IPS DF 4.7 (cell line): ENCODE results near the gene NAA10.

Source experiments
- DNase-seq: peaks from one replicate; pipeline ENCODE4 v3.0.0-alpha.2; 2013; ENCODE audit warnings: low spot score; ENCODE audit errors: extremely low read depth

Gene NAA10

DNA sequence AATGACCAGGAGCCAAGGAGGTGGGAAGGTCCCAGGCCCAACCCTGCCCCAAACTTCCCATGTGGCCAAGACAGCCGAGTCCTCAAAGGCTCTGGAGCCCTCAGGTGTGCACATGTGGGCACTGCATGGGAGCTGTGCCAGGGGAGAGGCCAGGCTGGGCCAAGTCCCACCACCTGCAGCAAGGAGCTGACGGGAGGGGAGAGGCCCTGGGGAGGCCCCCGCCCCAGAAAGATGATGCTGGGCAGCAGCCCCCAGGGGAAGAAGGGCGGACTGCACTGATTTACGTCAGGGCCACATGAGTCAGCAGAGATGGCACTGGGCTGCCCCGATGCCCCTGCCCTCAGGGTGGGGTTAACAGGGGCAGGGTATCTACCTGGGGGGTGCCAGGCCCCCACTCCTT is 50.2 kb downstream of the NAA10 start:
- no peak for DNase-seq

- DNase-seq, result no peak
Observed at GRCh38 chrX:153884136-153884535, 50.7 kb downstream of the NAA10 start.

DNA sequence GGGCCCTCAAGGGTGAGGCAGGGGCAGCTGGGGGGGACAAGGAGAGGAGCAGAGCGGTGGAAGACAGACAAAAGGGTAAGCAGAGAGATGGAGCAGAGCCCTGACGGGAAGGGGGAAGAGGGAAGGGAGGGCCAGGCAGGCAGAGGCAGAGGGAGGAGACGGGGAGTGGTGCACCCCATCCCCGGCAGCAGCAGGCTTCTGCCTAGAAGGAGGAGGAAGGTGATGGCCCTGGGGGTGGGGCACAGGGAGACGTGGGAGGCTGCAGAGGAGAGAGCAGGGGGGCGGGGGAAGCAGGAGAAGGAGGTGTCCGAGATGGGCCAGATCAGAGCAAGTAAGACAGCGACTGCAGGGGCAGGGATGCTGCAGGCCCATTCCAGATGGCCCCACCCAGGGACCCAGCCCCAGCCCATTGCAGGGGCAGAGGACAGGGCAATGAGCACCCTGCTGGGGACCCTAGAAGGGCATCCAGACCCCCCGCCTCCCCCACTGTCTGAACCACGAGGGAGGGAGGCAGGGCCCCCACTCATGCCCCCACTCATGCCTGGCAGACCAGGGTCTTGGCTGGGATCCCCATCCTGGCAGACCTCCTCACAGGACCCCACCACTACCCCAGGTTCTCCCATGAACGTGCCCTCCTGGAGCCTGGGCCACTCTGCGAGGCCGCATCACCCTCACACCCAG is 51.5 kb downstream of the NAA10 start:
- DNase-seq, result no peak

DNA sequence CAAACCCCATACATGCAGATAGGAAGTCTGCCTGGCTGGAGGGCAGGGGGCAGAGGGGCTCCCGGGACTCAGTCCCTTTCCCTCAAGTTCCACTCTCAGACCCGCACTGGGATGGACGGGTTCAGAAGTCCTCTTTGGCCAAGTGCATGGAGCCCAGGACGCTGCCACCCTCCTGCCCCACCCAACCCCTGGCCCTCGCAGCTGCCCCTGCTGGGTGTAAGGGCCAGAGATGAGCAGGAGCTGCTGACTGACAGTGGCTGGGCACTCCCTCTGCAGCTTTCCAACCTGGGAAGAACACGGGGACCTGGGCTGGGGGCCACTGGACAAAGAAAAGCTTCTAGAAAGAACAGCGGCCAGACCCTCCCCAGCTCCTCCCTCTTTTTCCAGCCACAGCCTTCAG is 52.3 kb downstream of the NAA10 start:
- no peak for DNase-seq

DNA sequence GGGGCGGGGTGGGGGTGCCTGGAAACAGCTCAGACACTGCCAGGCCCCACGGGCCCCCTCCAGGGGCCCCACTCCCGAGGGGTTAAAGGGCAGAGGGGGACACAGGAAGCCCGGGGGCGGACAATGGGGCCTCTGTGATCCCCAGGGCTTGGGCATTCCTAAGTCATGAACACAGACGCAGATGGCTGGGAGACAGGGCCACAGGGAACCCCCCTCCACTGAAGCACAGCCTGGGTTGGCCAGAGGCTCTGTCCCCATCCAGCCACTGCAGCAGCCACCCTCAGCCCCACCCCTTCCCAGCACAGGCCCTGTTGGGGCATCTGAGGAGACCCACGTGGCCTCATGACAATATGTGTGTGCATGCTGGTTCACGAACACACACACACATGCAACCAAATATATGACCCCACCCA is 52.7 kb downstream of the NAA10 start:
- DNase-seq, result no peak

- no peak for DNase-seq
Observed at GRCh38 chrX:153881281-153881680, 53.6 kb downstream of the NAA10 start.

GRCh38 chrX:153880440-153880815 is 54.4 kb downstream of the NAA10 start:
- no peak for DNase-seq

DNA sequence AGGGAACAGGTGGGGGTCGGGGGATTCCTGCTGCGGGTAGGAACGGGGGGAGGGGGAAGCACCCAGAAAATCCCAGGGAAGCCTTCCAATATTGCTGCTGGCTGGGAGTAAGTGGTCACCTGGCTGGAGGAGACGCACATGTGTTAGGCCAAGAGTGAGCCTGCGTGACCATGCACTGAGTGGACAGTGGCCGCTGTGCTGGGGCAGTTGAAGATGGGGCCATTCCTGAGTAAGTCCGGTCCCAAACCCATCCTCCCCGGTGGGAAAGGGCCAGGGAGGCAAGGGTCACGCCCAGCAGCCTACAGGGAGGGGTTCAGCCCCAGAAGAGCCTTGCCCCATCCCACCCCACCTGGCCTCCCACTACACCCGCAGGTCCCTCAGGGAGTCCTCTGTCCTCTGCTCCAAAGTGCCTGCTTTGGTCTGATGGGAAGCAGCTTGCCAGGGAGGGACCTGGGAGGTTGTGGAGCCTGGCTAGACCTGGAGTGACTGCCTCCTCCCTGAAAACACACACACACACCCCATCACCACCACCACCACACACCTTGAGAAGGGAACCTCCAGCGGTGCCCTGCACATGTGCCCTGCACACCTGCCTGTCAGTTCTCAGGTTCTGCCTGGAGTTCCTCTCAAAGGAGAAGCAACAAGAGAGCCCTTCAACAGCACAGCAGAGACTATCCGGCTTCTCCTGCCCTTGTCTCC is 54.9 kb downstream of the NAA10 start:
- no peak for DNase-seq
